ENCODE data around the gene ZMIZ2. TPM values are rescaled to one million over a fixed set of nuclear protein-coding genes. Genes with fewer than 3 reads are reported as not detected.

The ZMIZ2 gene
- total and polyA plus RNA-seq, 9 of the 15 experiments (the other 6 are each of a cell fraction or from before 2014, with no cell fraction given), result 0.13 to 40.3 (median 4.9) TPM

GRCh38 chr7:44782460-44782859 is 33.8 kb downstream of the ZMIZ2 start (continued):
- TF ChIP-seq REST (IDR thresholded peaks at IDR 0.05; ENCODE audit: borderline replicate concordance) (peak; percentile 47), REST (CRISPR knock-in tag; IDR thresholded peaks at IDR 0.05; ENCODE audit: low read depth) (no peak), ESRRA (IDR thresholded peaks at IDR 0.05; ENCODE audit: borderline replicate concordance, low read depth) (no peak)

GRCh38 chr7:44783407-44783806 is 34.8 kb downstream of the ZMIZ2 start:
- H3K36me3 ChIP-seq (ENCODE audit: control insufficient read depth, insufficient read depth, low read length), result no peaks in the 10 kb centered on the region
- ATAC-seq (no peak), DNase-seq (ENCODE audit: extremely low read depth in 1 of 4, low spot score in 3 of 4) (no peak), FAIRE-seq (no peak)
- H3K27ac ChIP-seq (ENCODE audit: extremely low read depth, low read depth, low read length), result no peak overlapping the region
- ChIA-PET CTCF (ENCODE audit: low intra/inter-chr PET ratio) (no interaction called here), POLR2A (interaction anchor here (1.2 kb wide), 1 partner anchor 14 kb away, joined by 3 read pairs; no protein-coding TSS in a partner anchor)
- no peaks in the 10 kb centered on the region for H3K9me1 ChIP-seq (ENCODE audit: control insufficient read depth, insufficient read depth, low read length)
- no peaks in the 10 kb centered on the region for H3K79me2 ChIP-seq (ENCODE audit: control insufficient read depth, insufficient read depth, low read length)
- no peak overlapping the region for H3K4me2 ChIP-seq (ENCODE audit: insufficient read depth, low read length)
- no peaks in the 10 kb centered on the region for H3K4me1 ChIP-seq (replicated peaks in 1 of 2; ENCODE audit: control insufficient read depth in 2 of 2, insufficient read depth in 2 of 2, low read length in 2 of 2)
- no peaks in the 10 kb centered on the region for H4K20me1 ChIP-seq (replicated peaks; ENCODE audit: control insufficient read depth, insufficient read depth, low read length)
- H3K9me3 ChIP-seq (replicated peaks; ENCODE audit: control insufficient read depth, insufficient read depth, low read depth, low read length), result peaks cover 2% of the 10 kb centered on the region; the same call in 1 of the 2 replicates
- no peak overlapping the region for H3K4me3 ChIP-seq
- intact Hi-C loops (cut with micrococcal nuclease) (no loop called here), in situ Hi-C loops (cut with MboI) (no loop called here)
- no peak overlapping the region for H2AFZ ChIP-seq (ENCODE audit: low read depth, low read length)
- no peak overlapping the region for H3K9ac ChIP-seq (ENCODE audit: insufficient read depth in 1 of 2, low read depth in 2 of 2, low read length in 2 of 2)
- BruUV-seq (replicated peaks), result no TSS peak
- H3K27me3 ChIP-seq (ENCODE audit: control insufficient read depth in 2 of 2, insufficient read depth in 2 of 2, low read length in 2 of 2), result peaks cover 0 to 6% of the 10 kb centered on the region in 2 experiments; a peak in 1 of 5 replicates
- TF ChIP-seq SRSF1 (IDR thresholded peaks at IDR 0.05; ENCODE audit: low read depth, low read length) (no peak), NR2C2 (CRISPR knock-in tag; IDR thresholded peaks at IDR 0.05) (no peak), NR2C2 (tag; IDR thresholded peaks at IDR 0.05) (no peak), AFF1 (IDR thresholded peaks at IDR 0.05; ENCODE audit: low read depth in 1 of 2, partially characterized antibody in 2 of 2) (peak in 1 of 2 experiments; percentile 97), PHB2 (IDR thresholded peaks at IDR 0.05; ENCODE audit: low read depth) (no peak), CBX5 (IDR thresholded peaks at IDR 0.05; ENCODE audit: borderline replicate concordance, low read depth) (peak; percentile 66; the same call in 1 of the 2 replicates), ZNF140 (CRISPR knock-in tag; IDR thresholded peaks at IDR 0.05) (no peak)
